Upper lobe of left lung (tissue), 6 donors: Measurements from ENCODE around the gene PDE6H. TPM values are rescaled to one million over a fixed set of nuclear protein-coding genes. Genes with fewer than 3 reads are reported as not detected.

Experiments used
- ATAC-seq, 2 donors: fragments of 200-7000 bp; cut with Tn5 transposase; one replicate each; pipeline ENCODE4 v1.9.1; 2022; ENCODE audit warnings: mild to moderate bottlenecking in 2 of 2, moderate library complexity in 2 of 2; ENCODE audit not compliant: low FRiP score in 2 of 2
- DNase-seq, 2 donors: peaks; one replicate each; pipeline ENCODE4 v3.0.0-alpha.2; 2019 to 2020
- H3K27ac ChIP-seq, 4 donors: fragments of 200-600 bp; sonication (generic); one replicate each; pipeline ENCODE4 v1.5.1; 2016 to 2019
- H3K27me3 ChIP-seq, 4 donors: fragments of 200-600 bp; sonication (generic); one replicate each; pipeline ENCODE4 v1.5.1; 2017 to 2019
- H3K36me3 ChIP-seq, 4 donors: fragments of 200-600 bp; sonication (generic); one replicate each; pipeline ENCODE4 v1.5.1; 2016 to 2019
- H3K4me1 ChIP-seq, 4 donors: fragments of 200-600 bp; sonication (generic); one replicate each; pipeline ENCODE4 v1.5.1; 2018 to 2019
- H3K4me3 ChIP-seq, 4 donors: fragments of 200-600 bp; sonication (generic); one replicate each; pipeline ENCODE4 v1.5.1; 2017 to 2019; ENCODE audit warnings: mild to moderate bottlenecking in 2 of 4, moderate library complexity in 1 of 4
- H3K9me3 ChIP-seq, 4 donors: fragments of 200-600 bp; sonication (generic); one replicate each; pipeline ENCODE4 v1.5.1; 2018 to 2019
- CTCF ChIP-seq, 6 experiments: fragments of 450-650 bp in 4 of 6; fragments of 200-600 bp in 2 of 6; sonication (generic) in 2 of 6; IDR thresholded peaks; one replicate each; pipeline ENCODE4 v1.5.1; 2016 to 2019; ENCODE audit warnings: antibody characterized with exemption in 6 of 6
- EP300 ChIP-seq, 4 donors: sonication (generic); formaldehyde crosslinking; IDR thresholded peaks; one replicate each; pipeline ENCODE4 v1.5.1; 2017; ENCODE audit warnings: antibody characterized with exemption in 4 of 4, control low read depth in 2 of 4
- POLR2A ChIP-seq, 4 donors: fragments of 450-650 bp; IDR thresholded peaks; one replicate each; pipeline ENCODE4 v1.5.1; 2016 to 2017; ENCODE audit warnings: antibody characterized with exemption in 4 of 4, mild to moderate bottlenecking in 2 of 4
- POLR2AphosphoS5 ChIP-seq, 2 donors: sonication (generic); formaldehyde crosslinking; IDR thresholded peaks; one replicate each; pipeline ENCODE4 v1.5.1; 2017; ENCODE audit warnings: antibody characterized with exemption in 2 of 2
- whole genome bisulfite sequencing, 2 donors: methylation state at CpG; one replicate each; pipeline ENCODE4 v1.1.5; 2017 to 2018; 5-methylcytosine and 5-hydroxymethylcytosine counted together
- total RNA-seq, 6 donors: library from RNA; depleted of rRNA in 4 of 6; stranded (reverse); fragments of >200 nt in 4 of 6; gene quantifications; one replicate each; pipeline versions ENCODE4 v1.1.0 to v1.2.1, GENCODE V29; 2016 to 2021
- donor health status: DM: no; HTN: no; CAD: no; lungs with moderate emphysema.
- donor health status: DM: no; HTN: yes; CAD: no; lungs with severe emphysema.

Gene PDE6H
- total RNA-seq, 6 donors from 2014 or later, result not detected

GRCh38 chr12:14930299-14930698 lies 42.5 kb upstream of the PDE6H start:
- no peaks in the 10 kb centered on the region for H3K9me3 ChIP-seq
- no peak overlapping the region for H3K4me3 ChIP-seq
- peak overlapping the region in 2 of 4 donors; percentile 5 to 61 for H3K27ac ChIP-seq
- peaks cover 3 to 23% (median 5%) of the 10 kb centered on the region in 4 donors for H3K4me1 ChIP-seq
- TF ChIP-seq POLR2AphosphoS5 (IDR thresholded peaks at IDR 0.05), result no peak
- TF ChIP-seq EP300 (IDR thresholded peaks at IDR 0.05), result no peak
- no peak for TF ChIP-seq POLR2A (IDR thresholded peaks at IDR 0.05)
- TF ChIP-seq CTCF (IDR thresholded peaks at IDR 0.05), result no peak
- ATAC-seq (no peak), DNase-seq (no peak)
- H3K27me3 ChIP-seq, result no peaks in the 10 kb centered on the region
- H3K36me3 ChIP-seq, result no peaks in the 10 kb centered on the region

GRCh38 chr12:14931359-14931758 lies 41.5 kb upstream of the PDE6H start:
- Histone ChIP-seq H3K27ac (peak overlapping the region in 1 of 4 donors; percentile 36), H3K4me3 (no peak overlapping the region), H3K4me1 (peaks cover 3 to 23% (median 5%) of the 10 kb centered on the region in 4 donors), H3K36me3 (no peaks in the 10 kb centered on the region), H3K9me3 (no peaks in the 10 kb centered on the region), H3K27me3 (no peaks in the 10 kb centered on the region)
- WGBS, 2 donors, result 77% methylated on average over 4 of the region's 4 CpGs
- TF ChIP-seq EP300 (IDR thresholded peaks at IDR 0.05) (no peak), POLR2AphosphoS5 (IDR thresholded peaks at IDR 0.05) (no peak), CTCF (IDR thresholded peaks at IDR 0.05) (no peak), POLR2A (IDR thresholded peaks at IDR 0.05) (no peak)
- DNase-seq, result no peak
- ATAC-seq, result no peak

- H3K27ac ChIP-seq, result peak overlapping the region in 1 of 4 donors; percentile 36
Observed at GRCh38 chr12:14931791-14932560, 40.9 kb upstream of the PDE6H start.

GRCh38 chr12:14934511-14934910 lies 38.3 kb upstream of the PDE6H start:
- no peaks in the 10 kb centered on the region for H3K9me3 ChIP-seq
- peaks cover 6 to 14% (median 8%) of the 10 kb centered on the region in 4 donors for H3K4me1 ChIP-seq
- no peaks in the 10 kb centered on the region for H3K27me3 ChIP-seq
- no peak for ATAC-seq
- H3K27ac ChIP-seq, result no peak overlapping the region
- no peak for DNase-seq
- H3K36me3 ChIP-seq, result no peaks in the 10 kb centered on the region
- WGBS, 2 donors, result 94 to 95% methylated on average over 2 of the region's 2 CpGs
- TF ChIP-seq CTCF (IDR thresholded peaks at IDR 0.05), result no peak
- H3K4me3 ChIP-seq, result no peak overlapping the region

More at GRCh38 chr12:14931791-14932560, 40.9 kb upstream of the PDE6H start:
- Histone ChIP-seq H3K27me3 (no peaks in the 10 kb centered on the region), H3K9me3 (no peaks in the 10 kb centered on the region), H3K4me1 (peaks cover 3 to 23% (median 5%) of the 10 kb centered on the region in 4 donors), H3K4me3 (no peak overlapping the region), H3K36me3 (no peaks in the 10 kb centered on the region)
- no peak for ATAC-seq
- DNase-seq, result no peak
- WGBS, 2 donors, result 92 to 94% methylated on average over 7 of the region's 7 CpGs
- TF ChIP-seq POLR2AphosphoS5 (IDR thresholded peaks at IDR 0.05), result no peak
- TF ChIP-seq EP300 (IDR thresholded peaks at IDR 0.05), result no peak
- TF ChIP-seq POLR2A (IDR thresholded peaks at IDR 0.05), result no peak
- no peak for TF ChIP-seq CTCF (IDR thresholded peaks at IDR 0.05)

- 56 to 70% methylated on average over 4 of the region's 4 CpGs for WGBS, 2 donors
- TF ChIP-seq CTCF (IDR thresholded peaks at IDR 0.05), result no peak
- TF ChIP-seq POLR2A (IDR thresholded peaks at IDR 0.05), result no peak
- no peak for TF ChIP-seq POLR2AphosphoS5 (IDR thresholded peaks at IDR 0.05)
- no peak for TF ChIP-seq EP300 (IDR thresholded peaks at IDR 0.05)
- Histone ChIP-seq H3K9me3 (no peaks in the 10 kb centered on the region), H3K27ac (no peak overlapping the region), H3K27me3 (no peaks in the 10 kb centered on the region), H3K4me3 (no peak overlapping the region), H3K4me1 (peaks cover 5 to 10% (median 7%) of the 10 kb centered on the region in 4 donors), H3K36me3 (no peaks in the 10 kb centered on the region)
- no peak for ATAC-seq
- no peak for DNase-seq
Observed at GRCh38 chr12:14935031-14935430, 37.8 kb upstream of the PDE6H start.
